ENCODE data around the gene SGMS2.
"Not testable (repeated sequence)": the region's sequence is repeated elsewhere in the genome, so short reads cannot be mapped to it uniquely, and the experiment has no call there.

Gene SGMS2

DNA sequence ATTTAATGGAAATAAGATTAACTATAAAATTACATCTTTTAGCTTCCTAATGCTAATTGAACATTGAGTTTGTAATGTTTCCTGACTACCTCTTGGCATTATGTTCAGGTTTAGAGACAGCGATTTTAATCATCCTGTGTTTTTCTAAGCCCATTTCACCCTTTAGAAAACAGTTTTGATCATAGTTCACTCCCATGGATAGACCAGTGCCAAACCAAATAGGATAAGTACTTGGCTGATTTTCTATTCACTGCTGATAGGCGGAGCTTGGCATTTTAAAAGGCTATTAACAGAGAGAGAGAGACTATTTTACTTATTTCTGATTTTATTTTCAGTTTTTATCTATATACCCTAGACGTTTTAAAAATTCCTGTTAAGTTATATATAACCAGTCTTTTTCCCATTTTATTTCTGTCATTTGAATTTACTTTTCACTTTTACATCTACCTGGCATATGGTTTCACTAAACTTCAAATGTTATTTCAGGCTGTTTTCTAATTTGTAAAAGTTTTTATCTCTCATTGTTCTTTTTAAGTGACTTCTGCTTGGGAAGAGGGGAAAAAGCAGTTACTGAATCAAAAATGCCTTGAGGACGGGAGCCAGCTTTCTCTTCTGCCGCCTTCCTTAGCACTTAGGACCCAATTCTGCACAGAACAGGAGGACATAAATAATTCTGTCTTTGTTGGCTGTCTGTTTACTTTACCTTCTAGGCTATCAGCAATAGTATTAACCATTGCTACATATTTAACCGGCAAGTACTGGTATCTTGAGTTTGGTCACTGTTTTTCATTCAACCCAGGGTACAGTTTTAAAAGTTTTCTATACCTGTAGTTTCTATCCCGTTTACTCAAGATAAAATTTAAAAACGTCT, 46.4 kb downstream of the SGMS2 start:
- no peak for DNase-seq

DNA sequence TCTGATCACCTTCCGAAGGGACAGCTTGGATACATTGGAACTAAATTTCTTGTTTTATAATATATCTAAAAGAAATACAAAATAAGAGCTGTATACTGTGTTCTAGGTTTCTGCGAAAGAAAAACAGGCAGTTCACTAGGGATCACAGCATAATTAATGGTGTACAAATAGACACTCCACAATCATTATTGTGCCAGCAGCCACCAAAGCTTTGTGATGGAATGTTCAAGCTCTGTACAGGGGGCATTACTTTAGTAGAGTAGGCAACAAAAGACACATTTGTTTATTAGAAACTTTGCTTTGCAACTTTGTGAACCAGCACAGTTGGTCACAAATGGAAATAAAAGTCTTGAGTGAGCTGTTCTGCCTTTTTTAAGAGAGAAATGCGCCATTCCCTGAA, 49.3 kb downstream of the SGMS2 start:
- no peak for DNase-seq

DNA sequence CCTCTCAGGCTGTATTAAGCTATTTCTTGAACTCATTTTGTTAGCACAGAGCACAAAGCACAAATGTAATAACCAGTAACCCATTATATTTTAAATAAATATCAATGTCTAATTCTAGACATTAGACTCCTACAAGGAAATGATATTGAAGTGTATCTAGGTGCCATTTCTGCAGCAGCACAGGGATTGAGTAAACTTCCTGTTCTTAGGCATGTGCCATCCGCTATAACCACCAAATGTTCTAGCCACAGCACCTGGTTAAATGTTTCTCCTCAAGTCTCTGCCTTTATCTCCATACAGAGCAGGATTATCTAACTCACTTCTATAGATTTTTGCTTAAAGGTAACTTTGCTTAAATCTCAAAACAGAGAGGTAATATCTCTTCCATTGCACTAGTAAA, 51.4 kb downstream of the SGMS2 start:
- DNase-seq, result no peak

DNA sequence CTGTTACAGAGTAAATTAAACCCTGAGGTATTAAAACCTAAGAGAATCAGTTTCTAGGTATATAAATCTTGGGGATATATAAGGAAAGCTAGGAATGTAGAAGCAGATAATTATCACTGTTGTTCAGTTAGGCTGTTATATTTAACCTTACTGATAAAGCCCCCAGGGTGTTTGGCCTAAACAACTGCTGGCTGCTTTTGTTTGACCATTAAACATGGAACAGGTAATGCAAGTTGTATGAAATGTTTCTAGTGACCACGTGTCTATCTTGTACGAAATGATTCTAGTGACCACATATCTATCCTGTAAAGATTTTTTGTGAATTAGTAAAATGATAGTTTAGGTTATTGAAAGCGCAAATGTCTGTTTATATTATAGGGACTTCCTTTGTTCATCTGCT, 52.6 kb downstream of the SGMS2 start:
- DNase-seq, result no peak

DNA sequence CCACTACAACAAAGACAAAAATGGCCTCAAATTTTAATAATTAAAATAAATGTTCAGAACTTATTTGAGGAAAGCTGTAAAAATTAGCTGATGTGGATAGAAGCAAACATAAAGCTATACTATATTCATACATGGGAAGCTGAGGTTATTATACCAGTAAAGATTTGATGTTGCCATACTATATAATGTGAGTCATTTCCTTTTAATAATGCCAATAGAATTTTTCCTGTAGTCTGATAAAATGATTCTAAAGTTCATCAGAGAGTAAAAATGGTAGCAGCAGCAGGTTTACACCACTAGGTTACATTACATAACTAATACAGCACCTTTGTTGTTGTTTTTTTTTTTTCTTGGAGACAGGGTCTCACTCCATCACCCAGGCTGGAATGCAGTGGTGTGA, 61.1 kb downstream of the SGMS2 start:
- no peak for DNase-seq

DNA sequence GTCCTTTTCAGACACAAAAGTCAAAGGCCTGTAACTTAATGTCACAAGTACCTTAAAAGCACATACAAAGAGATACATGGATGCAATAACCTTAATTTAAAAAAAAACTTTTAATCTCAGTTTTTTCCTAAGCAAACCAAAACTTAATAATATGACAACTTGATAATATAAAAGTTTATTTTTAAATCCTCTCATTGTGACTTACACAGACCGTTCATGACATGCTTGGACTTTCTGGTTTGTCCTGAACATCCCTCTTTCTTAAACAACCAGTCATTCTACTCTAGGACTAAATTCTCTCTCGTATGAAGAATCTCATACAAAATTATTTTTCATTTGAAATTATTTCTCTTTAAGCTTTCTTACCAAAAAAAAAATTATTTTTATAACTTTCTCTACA, 63.5 kb downstream of the SGMS2 start:
- no peak for DNase-seq

DNA sequence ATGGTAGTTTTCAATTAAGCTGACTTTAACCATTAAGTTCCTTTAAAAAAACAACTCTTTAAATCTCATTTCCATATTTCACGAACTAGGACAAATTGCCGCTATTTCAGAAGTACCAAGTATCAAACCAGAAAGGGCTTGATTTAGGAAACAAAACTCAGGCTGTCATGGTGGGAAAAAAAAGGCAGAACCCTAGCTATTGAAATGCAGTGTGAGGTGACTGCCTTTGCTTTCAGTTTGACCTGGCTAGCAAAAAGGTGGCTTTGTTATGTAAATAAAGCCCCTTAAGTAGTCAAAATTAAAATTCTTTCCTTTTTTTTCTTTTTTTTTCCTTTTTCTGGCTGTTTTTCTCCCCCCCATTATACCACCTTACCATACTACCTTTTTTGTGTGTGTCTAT, 66.0 kb downstream of the SGMS2 start:
- no peak for DNase-seq

DNA sequence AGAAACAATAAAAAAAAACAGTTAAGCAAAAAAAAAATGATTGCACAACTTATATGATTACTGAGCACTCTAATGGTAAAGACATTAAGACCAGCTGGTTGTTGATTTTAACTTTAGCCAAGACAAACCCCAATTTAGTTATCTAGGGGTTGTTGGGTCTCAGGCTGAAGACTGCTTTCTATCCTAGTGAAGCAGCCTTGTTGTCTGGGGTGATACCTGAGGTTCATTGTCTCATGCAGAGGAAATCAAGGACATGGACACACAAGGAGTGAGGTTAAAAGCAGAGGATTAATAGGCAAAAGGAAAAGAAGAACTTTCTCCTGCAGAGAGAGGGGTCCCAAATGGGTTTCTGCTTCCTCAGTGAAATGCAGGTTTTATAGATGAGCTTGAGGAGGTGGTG, 66.6 kb downstream of the SGMS2 start:
- DNase-seq, result no peak

DNA sequence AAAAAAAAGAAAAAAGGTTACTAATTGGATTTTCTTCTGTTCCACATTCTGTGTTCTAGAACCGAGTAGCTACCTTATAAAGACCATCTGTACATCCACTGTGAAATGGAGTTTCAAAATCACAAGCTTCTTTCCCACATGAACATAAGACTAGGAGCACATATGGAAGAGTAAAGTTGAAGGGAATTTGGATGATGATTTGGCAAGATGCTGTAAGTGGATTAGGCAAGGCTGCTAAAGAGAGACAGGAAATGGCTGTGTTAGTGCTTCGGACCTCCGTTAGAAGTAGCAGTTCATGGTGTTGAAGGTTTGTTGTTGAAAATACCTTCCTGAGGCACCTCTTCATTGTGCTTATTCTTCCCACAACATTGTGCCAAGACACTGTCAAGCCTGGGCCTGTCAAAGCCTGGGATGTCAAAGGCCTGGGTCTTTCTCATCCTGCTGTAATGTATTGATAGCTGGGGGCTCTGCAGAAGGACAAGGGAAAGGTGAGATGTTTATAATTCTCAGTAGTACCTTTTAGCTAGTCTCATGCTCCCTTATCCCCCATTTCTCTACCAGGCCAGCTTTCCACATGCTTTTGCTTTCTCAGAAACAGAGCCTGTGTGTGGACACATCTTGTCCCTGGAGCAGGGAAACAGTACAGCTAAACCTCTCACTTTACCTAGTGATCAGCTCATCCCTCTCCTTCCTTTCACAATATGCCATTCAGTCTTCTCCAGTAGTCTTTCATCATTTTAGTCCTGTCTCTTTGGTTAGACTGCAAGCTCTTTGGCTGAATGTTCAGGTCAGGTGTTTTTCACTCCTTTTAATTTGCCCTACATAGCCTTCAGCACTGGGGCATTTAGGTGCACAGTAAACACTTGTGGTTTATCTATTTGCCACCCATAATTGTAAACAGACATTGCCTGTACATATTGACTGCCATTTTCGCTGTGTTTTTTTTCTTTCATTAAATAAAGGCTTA, 68.7 kb downstream of the SGMS2 start:
- DNase-seq, result no peak

DNA sequence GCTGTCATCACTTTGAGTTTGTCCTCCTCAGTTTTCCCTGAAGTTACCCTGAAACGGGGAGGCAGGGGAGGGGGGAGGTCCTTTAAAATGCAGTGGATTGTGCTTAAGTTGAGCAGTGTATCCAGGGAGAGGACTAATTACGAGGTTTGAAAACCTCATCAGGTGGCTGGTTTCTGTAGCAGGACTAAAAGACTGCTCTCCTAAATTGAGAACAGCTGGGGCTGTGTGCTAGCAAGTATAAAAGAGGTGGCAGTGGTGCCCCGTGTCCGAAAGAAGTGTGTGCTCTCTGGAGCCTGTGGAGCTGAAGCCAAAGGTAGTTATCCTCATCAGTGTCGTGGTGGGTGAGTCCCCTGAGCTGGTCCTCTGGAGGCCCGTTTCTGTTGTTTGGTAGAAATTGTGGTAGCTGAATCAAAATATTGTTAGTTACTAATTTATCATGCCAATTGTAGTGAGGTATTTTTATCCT, 69.4 kb downstream of the SGMS2 start:
- DNase-seq, result no peak

DNA sequence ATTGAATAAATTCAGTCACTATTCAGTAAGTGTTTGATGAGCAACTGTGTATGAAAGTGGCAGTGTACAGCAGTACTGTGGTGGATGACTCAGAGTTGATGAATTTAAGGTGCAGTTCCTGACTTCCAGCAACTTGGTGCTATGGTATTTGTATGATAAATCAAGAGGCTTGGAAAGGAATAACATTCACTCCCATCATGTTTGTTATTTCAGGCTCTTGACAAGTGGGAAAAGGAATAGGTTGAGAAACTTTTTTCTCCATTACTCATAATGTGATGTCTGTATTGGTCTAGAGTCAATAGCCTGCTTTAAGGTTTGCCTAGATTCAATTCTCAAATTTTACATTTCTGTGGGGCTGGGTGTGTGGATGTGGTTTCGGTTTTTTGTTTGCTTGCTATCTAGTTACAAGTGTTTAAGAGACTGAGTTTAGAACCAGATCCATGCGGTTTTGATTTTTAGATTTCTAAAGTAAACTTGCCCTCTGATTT, 71.5 kb downstream of the SGMS2 start:
- DNase-seq, result no peak

DNA sequence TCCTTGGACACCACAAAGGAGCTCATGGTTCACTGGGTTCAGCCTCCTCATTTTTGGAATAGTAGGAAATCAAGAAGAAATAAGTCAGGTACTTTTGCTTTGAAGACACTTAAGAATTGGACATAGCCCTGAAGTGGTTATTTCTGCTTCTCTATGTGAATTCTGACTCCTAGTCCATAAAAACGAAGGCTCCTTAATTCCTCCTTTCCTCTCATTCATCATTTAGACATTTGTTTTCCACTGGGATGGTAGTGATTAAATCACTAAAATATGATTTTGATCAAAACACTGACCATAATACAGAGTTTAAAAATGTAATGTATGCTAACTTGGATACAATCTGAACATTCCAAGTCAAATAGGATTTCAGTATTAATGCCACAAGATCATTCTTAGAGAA, 71.9 kb downstream of the SGMS2 start:
- DNase-seq, result no peak

DNA sequence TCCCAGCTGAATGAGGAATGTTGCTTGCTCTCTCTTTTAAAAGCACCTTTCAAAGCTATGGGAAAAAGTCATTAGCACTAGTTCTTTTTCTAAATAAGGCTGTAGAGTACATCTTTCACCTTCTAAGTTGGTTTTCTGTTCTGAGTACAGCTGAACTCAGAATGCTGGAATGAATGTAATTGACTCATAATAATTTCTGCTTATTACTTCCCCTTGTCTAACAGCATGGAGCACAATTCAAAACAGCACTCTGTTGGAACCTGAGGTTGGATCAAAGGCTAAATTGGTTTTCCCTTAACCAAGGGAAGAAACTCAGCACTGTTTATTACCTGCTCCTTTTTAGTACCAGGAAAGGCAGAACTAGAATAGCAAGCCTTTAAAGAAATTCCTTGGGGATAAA, 73.1 kb downstream of the SGMS2 start:
- no peak for DNase-seq

DNA sequence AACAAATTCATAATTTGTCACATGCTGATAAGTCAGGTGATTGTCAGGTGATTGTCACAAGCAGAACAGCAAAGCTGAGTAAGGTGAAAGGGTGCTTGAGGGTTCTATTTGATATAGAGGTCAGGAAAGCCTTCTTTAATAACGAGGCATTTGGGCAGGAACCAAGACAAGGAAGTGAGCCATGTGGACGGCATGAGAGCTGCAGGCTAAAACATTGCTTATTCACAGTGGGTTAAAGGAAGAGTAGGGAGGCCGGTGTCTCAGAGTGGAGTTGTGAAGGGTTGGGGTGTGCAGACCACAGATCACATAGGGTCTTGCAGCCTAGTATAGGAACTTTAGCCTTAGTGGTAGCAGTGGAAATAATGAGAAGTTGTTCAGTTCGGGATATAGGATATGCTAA, 75.3 kb downstream of the SGMS2 start:
- DNase-seq, result no peak

DNA sequence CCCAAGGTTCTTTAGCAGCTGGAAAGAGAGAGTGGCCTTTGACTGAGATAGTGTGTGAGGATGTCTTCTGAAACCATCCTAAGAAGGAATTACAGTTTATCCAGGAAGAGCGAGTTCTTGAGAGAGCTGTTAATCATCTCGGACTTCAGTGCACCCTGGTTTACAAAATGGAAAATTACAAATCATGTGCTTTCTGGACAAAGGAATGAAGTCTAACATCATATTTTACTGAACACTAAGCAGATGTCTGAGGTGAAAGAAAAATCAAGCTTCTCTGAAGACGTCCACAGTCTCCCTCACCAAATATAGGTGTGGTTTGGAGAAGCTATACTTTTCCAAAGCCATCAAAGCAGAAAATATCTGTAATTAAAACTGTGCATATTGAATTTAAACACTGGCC, 75.8 kb downstream of the SGMS2 start:
- no peak for DNase-seq

DNA sequence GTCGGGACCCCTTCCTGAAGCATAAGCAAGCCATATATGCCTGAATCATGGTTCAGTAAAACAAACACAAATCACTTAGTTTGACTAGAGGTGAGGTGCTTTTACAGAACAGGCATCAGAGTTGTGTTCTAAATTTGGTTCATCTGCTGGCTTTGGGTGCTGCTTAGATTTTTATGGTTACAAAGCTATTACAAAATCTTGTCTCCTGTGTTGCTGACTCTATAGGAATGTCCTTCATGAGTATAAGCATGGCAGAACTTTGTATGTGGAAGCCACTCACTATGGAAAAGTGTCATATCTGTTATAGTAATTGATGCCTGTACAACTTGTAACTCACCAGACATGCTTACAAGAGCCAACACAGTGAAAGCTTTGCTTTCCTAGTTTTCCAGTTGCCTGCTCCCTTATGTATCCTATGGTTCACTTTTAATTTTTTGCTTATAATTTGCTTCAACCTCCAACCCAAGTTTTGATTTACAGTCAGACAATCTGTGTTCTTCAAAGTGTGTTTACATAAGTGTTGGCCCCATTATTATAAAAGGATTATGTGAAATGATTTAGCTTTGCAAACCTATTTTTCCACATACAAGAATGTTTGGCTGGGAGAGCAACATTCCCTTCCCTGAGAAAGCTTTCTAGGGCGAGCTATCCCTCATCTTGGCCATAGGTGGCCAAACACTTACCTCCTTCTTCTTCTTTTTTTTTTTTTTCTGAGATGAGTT, 76.6 kb downstream of the SGMS2 start:
- DNase-seq, result no peak

DNA sequence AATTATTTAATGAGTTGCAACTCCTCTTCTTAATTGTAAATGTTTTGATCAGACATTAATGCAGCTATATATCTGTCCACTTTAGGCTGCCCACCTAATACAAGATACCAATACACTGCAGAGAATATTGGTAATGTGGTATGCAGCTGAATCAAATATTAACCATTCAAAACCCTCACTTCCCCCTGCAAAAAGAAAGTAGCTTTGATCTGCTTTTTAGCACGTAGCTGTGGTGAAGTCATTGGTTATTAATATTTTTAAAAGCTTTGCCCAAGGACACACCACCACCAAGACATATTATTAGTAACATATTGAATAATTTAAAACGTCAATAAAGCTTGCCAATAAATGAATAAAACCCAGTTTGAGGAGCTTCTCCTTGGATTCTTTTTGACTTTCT, 78.0 kb downstream of the SGMS2 start:
- no peak for DNase-seq

DNA sequence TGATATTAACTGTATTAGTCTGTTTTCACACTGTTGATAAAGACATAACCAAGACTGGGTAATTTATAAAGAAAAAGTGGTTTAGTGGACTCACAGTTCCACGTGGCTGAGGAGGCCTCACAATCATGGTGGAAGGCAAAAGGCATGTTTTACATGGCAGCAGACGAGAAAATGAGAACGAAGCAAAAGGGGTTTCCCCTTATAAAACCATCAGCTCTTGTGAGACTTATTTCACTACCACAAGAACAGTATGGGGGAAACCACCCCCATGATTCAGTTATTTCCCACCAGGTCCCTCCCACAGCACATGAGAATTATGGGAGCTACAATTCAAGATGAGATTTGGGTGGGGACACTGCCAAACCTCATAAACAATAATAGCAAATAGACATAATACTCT, 80.3 kb downstream of the SGMS2 start:
- not testable (repeated sequence) for DNase-seq

DNA sequence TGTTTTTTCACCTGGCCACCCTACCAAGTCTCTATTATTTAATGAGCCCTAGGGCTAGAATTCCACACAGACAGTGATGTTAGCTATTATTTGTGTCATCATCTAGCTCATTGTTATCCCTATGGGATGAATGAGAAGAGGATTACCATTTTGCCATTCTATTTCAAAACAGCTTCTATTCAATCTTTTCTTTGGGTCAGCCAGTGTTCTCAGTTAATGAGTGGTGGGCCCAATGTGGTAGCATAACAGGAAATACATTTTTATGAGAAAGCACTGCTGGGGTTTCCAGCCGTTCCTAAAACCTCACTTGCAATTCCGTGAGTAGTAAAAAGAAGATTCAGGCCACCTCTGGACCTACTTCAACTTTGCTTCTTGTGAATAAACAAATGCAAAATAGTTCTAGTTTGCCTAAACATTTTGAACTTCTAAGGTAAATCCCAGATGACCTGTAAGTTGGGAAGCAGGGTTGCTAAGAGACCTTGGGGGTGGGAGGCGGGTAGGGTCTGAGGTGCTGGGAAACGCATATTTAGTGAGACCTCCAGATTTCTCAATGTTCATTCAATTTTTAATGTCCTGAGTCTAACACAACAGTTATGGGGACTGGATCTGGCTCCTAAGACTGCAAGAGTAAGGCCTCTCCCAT, 81.8 kb downstream of the SGMS2 start:
- no peak for DNase-seq

DNA sequence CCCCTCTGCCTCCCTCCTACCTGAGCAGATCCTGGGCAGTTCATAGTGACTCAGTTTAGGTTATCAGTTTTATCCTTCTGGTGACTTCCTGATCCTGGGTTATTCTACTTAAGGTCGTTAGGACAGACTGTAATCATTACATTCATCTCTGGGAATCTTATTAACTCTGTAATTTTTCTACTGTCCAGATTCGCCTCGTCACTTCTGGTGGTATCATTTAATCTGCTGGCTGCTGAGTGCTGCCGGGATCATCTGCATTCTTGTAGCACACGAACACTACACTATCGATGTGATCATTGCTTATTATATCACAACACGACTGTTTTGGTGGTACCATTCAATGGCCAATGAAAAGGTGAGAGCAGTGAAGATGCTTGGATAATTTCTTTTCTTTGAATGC, 83.6 kb downstream of the SGMS2 start:
- no peak for DNase-seq

DNA sequence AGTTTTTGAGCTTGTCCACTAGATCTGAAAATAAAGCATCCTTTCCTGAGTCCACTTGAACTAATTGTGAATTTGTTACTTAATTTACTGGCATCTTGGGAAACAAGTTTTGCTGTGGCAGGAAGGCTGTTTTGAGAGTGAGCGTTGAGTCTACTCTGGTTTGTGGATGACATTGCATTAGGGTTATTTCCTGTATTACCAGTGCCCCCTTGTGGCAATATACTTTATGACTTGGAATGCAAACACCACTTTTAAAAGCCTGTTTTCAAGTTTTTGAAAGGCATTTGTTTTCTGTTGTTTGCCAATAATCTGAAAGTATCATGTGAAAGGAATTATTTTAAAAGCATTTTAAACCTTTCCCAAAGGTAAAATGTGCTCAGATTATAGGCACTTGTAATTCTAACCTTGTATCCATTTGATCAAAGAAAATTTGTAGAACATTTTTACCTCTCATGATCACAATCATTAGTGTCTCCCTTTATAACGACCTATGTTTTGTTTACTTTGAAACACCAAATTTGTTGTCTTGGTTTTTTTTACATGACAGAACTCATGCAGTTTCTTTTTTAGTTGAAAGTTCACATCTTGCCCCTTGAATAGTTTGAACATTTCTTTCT, 88.7 kb downstream of the SGMS2 start:
- no peak for DNase-seq

DNA sequence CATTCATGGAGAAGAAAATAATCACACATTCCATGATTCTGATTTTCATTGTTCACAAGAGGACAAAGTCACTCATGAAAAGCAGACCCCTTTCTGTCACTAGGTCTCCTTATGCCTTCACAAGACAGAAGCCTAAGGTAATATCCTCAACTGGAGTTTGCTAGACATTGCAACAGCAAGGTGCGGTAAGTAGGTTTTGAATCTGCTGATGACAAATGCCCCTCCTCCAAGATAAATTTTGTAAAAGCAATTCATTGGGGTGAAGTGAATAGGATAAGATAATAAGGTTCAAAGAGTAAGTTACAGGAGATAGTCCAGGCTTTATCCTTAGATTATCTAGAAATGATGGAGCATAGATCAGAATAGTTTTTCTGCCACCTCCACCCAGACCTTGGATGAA, 90.5 kb downstream of the SGMS2 start:
- DNase-seq, result no peak
